AG09319 (cell line): ENCODE measurements around the gene IL22RA2.
"Not testable (repeated sequence)": the region's sequence is repeated elsewhere in the genome, so short reads cannot be mapped to it uniquely, and the experiment has no call there.

Source experiments
- DNase-seq: peaks from one replicate; pipeline ENCODE4 v3.0.0-alpha.2; 2010; ENCODE audit warnings: low read depth; ENCODE audit errors: extremely low read depth
- TF ChIP-seq, protein P1 (sequence below): IDR thresholded peaks from 2 replicates; pipeline ENCODE4 v1.5.1; 2011; ENCODE audit warnings: low read depth, mild to moderate bottlenecking, inconsistent platforms, low read length, moderate library complexity

Gene IL22RA2

DNA sequence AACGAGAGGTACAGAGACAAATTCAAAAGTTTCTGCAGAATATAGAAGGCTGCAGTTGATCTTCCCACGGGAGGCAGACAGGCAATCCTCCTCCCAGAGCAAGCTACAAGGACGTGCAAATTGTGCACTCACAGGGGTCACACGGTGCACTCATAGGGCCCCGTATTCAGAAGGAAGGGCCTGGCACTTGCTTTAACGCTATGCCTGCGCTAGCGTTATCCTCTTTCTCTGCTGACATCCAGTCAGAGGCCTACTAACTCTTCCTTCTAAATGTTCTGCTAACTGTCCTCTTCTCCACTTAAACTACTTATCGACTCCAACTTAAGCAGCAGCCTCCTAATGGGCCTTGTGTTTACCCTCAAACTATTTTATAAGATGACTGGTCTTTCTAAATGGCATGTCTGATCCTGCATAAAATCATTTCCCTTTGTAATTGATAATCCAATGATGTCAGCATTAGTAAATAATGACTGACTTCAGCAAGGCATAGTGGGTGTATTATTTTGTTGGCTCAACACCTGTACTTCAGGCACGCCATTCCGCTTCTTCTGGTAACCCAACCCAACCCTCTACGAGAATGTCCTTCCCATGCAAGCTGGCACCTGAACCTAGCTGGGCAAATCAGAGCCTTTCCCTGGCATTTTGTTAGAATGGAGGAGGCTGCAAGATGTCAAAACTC lies 43.6 kb upstream of the IL22RA2 start:
- no peak for DNase-seq
- TF ChIP-seq, protein P1, sequence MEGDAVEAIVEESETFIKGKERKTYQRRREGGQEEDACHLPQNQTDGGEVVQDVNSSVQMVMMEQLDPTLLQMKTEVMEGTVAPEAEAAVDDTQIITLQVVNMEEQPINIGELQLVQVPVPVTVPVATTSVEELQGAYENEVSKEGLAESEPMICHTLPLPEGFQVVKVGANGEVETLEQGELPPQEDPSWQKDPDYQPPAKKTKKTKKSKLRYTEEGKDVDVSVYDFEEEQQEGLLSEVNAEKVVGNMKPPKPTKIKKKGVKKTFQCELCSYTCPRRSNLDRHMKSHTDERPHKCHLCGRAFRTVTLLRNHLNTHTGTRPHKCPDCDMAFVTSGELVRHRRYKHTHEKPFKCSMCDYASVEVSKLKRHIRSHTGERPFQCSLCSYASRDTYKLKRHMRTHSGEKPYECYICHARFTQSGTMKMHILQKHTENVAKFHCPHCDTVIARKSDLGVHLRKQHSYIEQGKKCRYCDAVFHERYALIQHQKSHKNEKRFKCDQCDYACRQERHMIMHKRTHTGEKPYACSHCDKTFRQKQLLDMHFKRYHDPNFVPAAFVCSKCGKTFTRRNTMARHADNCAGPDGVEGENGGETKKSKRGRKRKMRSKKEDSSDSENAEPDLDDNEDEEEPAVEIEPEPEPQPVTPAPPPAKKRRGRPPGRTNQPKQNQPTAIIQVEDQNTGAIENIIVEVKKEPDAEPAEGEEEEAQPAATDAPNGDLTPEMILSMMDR, result no peak

DNA sequence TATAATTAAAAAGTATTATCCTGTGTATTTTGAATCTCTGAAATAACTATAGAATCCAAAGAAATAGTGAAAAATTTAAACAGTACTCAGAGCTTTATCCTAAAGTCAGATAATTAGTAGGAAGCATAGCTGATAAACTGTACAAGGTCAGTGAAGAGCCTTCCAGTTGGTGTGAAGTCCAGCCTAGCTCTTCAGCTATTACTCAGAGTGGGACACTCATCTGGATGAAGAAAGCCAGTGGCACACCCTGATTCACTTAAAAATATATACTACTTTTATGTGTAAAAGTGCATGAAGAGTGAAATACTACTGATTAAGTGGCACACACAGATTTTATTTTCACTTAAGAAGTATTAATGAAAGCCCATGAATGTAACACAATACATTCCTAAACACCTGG lies 42.7 kb upstream of the IL22RA2 start:
- no peak for DNase-seq
- TF ChIP-seq, protein P1, result no peak

DNA sequence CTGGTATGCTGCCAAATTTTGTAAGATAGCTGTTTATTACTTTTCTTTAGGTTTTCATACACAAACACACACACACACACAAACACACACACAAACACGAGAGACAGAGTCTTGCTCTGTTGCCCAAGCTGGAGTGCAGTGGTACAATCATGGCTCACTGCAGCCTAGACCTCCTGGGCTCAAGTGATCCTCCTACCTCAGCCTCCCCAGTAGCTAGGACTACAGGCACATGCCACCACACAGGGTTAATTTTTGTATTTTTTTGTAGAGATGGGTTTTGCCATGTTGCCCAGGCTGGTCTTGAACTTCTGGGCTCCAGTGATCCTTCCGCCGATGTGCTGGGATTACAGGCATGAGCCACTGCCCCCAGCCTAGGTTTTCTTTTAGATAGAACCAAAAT lies 42.2 kb upstream of the IL22RA2 start:
- not testable (repeated sequence) for DNase-seq

DNA sequence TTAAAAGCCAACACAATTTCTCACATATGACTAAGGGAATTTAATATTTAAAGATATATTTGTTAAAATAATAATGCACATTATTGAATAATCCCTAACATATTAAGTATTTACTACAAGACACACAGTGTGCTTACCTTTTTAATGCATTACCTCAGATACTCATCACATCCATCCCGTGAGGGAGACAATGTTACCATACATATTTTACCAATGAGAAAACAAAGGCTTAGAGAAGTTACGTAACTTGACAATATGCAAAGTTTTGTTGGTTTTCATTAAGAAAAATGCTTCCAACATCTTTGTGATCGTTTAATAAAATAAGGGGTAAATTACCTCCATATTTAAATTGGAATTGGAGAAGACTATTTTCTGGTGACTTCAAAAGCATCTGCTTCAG lies 41.5 kb upstream of the IL22RA2 start:
- TF ChIP-seq, protein P1, result no peak
- no peak for DNase-seq

DNA sequence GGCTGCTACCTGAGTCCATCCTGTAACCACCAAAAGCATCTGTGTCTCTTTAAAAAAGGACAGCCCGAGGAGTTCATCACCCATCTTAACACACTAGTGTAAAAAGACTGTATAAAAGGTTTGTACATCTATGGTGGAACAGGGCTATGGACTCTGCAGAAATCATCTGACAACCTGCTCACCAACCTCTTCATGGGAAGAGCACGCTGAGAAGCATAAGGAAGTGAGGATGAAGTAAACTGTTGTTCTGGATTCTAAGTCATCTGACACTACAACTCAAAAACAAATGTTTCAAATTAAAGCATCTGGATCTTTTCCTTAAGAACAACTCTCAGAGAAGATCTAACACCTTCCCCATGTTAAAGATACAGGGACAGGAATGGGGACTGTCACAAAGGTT lies 40.4 kb upstream of the IL22RA2 start:
- DNase-seq, result no peak
- TF ChIP-seq, protein P1, result no peak

DNA sequence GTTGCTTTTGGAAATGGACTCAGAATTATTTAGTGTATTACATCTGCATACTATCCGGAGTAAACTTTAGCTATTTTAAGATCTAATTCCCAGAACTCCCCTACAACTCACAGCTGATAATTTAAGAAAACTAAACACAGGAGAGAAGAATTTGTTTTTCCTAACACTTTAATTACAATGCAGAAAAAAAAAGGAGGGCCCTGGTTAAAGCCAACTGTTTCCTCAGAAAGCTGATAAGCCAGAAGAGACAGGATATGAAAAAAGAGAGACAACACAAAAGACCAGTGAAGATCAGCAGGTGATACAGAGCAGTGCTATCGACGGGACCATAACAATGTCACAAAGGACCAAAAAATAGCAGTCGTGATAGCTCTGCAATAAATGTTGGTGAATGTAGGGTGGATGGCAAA lies 39.9 kb upstream of the IL22RA2 start:
- TF ChIP-seq, protein P1, result no peak
- DNase-seq, result no peak

DNA sequence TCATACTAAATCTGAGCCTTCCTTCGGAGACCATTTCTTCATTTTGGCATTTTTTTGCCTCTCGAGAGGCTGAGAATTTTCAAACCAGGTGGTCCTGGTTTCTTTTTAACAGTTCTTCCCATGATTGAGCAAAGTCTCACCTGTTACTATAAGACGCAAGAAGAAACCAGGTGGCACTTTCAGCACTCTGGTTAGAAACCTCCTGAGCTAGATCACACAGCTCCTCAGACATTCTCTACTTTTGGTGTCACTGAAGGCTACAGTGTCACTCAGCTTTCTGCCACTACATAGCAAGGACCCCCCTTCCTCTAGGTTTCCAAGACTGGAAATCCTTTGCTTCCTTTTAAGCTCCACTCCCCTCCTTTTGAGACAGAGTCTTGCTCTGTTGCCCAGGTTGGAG lies 38.5 kb upstream of the IL22RA2 start:
- TF ChIP-seq, protein P1, result no peak
- no peak for DNase-seq

DNA sequence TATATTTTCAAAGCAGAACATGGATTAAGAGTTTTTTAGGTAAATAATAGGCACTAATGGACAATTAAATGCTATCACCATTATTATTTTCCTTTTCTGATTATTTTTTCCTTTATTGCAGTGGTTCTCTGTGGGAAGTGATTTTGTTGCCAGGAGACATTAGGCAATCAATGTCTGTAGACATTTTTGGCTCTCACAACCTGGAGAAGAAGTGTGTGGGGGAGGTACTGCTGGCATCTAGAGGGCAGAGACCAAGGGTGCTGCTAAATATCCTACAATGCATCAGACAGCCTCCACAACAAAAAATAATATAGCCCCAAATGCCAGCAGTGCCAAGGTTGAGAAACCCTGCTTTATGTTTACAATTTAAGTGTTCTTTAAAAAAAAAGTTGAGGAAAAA lies 37.5 kb upstream of the IL22RA2 start:
- TF ChIP-seq, protein P1, result no peak
- DNase-seq, result no peak
